ENCODE measurements around the gene PLA2G2D. TPM values are rescaled to one million over a fixed set of nuclear protein-coding genes. Genes with fewer than 3 reads are reported as not detected.

PLA2G2D gene
- total RNA-seq, 1 donor from 2014 or later = not detected

GRCh38 chr1:20095564-20096434 lies 23.5 kb downstream of the PLA2G2D start:
- no peak for TF ChIP-seq CTCF (IDR thresholded peaks at IDR 0.05; ENCODE audit: partially characterized antibody, unreplicated experiment)
- no peak for DNase-seq
- Mint-ChIP-seq H3K36me3 (ENCODE audit: unreplicated experiment) (no peaks in the 10 kb centered on the region), H3K4me3 (ENCODE audit: unreplicated experiment) (no peak overlapping the region), H3K27ac (ENCODE audit: unreplicated experiment) (no peak overlapping the region), H3K9me3 (ENCODE audit: unreplicated experiment) (peaks cover 5% of the 10 kb centered on the region), H3K4me1 (ENCODE audit: low read depth, unreplicated experiment) (no peaks in the 10 kb centered on the region), H3K27me3 (ENCODE audit: unreplicated experiment) (peaks cover 6% of the 10 kb centered on the region)

GRCh38 chr1:20093940-20094391 lies 25.4 kb downstream of the PLA2G2D start:
- no peak overlapping the region for H3K27ac Mint-ChIP-seq (ENCODE audit: unreplicated experiment)
- no peaks in the 10 kb centered on the region for H3K36me3 Mint-ChIP-seq (ENCODE audit: unreplicated experiment)
- no peak for TF ChIP-seq CTCF (IDR thresholded peaks at IDR 0.05; ENCODE audit: partially characterized antibody, unreplicated experiment)
- H3K4me3 Mint-ChIP-seq (ENCODE audit: unreplicated experiment) = no peak overlapping the region
- H3K27me3 Mint-ChIP-seq (ENCODE audit: unreplicated experiment) = peaks cover 6% of the 10 kb centered on the region
- no peak for DNase-seq
- H3K4me1 Mint-ChIP-seq (ENCODE audit: low read depth, unreplicated experiment) = no peaks in the 10 kb centered on the region
- peaks cover 5% of the 10 kb centered on the region for H3K9me3 Mint-ChIP-seq (ENCODE audit: unreplicated experiment)

GRCh38 chr1:20093303-20093702 lies 26.0 kb downstream of the PLA2G2D start:
- TF ChIP-seq CTCF (IDR thresholded peaks at IDR 0.05; ENCODE audit: partially characterized antibody, unreplicated experiment) = no peak
- H3K9me3 Mint-ChIP-seq (ENCODE audit: unreplicated experiment) = peaks cover 5% of the 10 kb centered on the region
- no peak overlapping the region for H3K4me3 Mint-ChIP-seq (ENCODE audit: unreplicated experiment)
- no peak overlapping the region for H3K27ac Mint-ChIP-seq (ENCODE audit: unreplicated experiment)
- no peaks in the 10 kb centered on the region for H3K36me3 Mint-ChIP-seq (ENCODE audit: unreplicated experiment)
- DNase-seq = no peak
- peaks cover 6% of the 10 kb centered on the region for H3K27me3 Mint-ChIP-seq (ENCODE audit: unreplicated experiment)
- no peaks in the 10 kb centered on the region for H3K4me1 Mint-ChIP-seq (ENCODE audit: low read depth, unreplicated experiment)

GRCh38 chr1:20090641-20091040 lies 28.7 kb downstream of the PLA2G2D start:
- no peak for TF ChIP-seq CTCF (IDR thresholded peaks at IDR 0.05; ENCODE audit: partially characterized antibody, unreplicated experiment)
- no peak for DNase-seq
- Mint-ChIP-seq H3K27me3 (ENCODE audit: unreplicated experiment) (peaks cover 4% of the 10 kb centered on the region), H3K27ac (ENCODE audit: unreplicated experiment) (no peak overlapping the region), H3K4me1 (ENCODE audit: low read depth, unreplicated experiment) (no peaks in the 10 kb centered on the region), H3K36me3 (ENCODE audit: unreplicated experiment) (no peaks in the 10 kb centered on the region), H3K9me3 (ENCODE audit: unreplicated experiment) (no peaks in the 10 kb centered on the region), H3K4me3 (ENCODE audit: unreplicated experiment) (no peak overlapping the region)

- Mint-ChIP-seq H3K4me3 (ENCODE audit: unreplicated experiment) (no peak overlapping the region), H3K4me1 (ENCODE audit: low read depth, unreplicated experiment) (no peaks in the 10 kb centered on the region), H3K27ac (ENCODE audit: unreplicated experiment) (no peak overlapping the region), H3K9me3 (ENCODE audit: unreplicated experiment) (no peaks in the 10 kb centered on the region), H3K36me3 (ENCODE audit: unreplicated experiment) (no peaks in the 10 kb centered on the region), H3K27me3 (ENCODE audit: unreplicated experiment) (peaks cover 4% of the 10 kb centered on the region)
- no peak for TF ChIP-seq CTCF (IDR thresholded peaks at IDR 0.05; ENCODE audit: partially characterized antibody, unreplicated experiment)
- no peak for DNase-seq
Measured at GRCh38 chr1:20090119-20090518, 29.2 kb downstream of the PLA2G2D start.

Data from glutamatergic neuron (in vitro differentiated cells).